HEK293 (cell line): ENCODE results near the gene NEK8.
A peak's percentile ranks its signal among the peaks of the same experiment; 100 is the strongest.

Experiments
- GFI1B ChIP-seq: fragments of 450-650 bp; formaldehyde crosslinking; IDR thresholded peaks from 2 replicates; pipeline ENCODE4 v1.5.1; 2016; ENCODE audit warnings: missing biosample characterization, missing genetic modification characterization
- GLI2 ChIP-seq: fragments of 450-650 bp; formaldehyde crosslinking; IDR thresholded peaks from 2 replicates; pipeline ENCODE4; 2017; ENCODE audit warnings: missing biosample characterization, missing genetic modification characterization, low read depth, borderline replicate concordance
- KLF10 ChIP-seq: fragments of 450-650 bp; IDR thresholded peaks from 2 replicates; pipeline ENCODE4 v1.5.1; 2018; ENCODE audit warnings: missing biosample characterization, mild to moderate bottlenecking, missing genetic modification characterization
- KLF16 ChIP-seq: fragments of 450-650 bp; formaldehyde crosslinking; IDR thresholded peaks from 2 replicates; pipeline ENCODE4 v1.5.1; 2017; ENCODE audit warnings: missing biosample characterization, missing genetic modification characterization
- KLF9 ChIP-seq: fragments of 450-650 bp; formaldehyde crosslinking; IDR thresholded peaks from 2 replicates; pipeline ENCODE4 v1.5.1; 2016; ENCODE audit warnings: missing biosample characterization, missing genetic modification characterization, low read depth
- MEIS1 ChIP-seq: sonication (generic); formaldehyde crosslinking; IDR thresholded peaks from 2 replicates; pipeline ENCODE4 v1.8.1; 2022; ENCODE audit warnings: missing genetic modification reagents, mild to moderate bottlenecking, borderline replicate concordance
- OVOL3 ChIP-seq: fragments of 450-650 bp; formaldehyde crosslinking; IDR thresholded peaks from 2 replicates; pipeline ENCODE4 v1.5.1; 2016; ENCODE audit warnings: missing biosample characterization, missing genetic modification characterization
- PATZ1 ChIP-seq: fragments of 450-650 bp; formaldehyde crosslinking; IDR thresholded peaks from 2 replicates; pipeline ENCODE4 v1.5.1; 2016; ENCODE audit warnings: missing biosample characterization, missing genetic modification characterization
- PBX3 ChIP-seq: sonication (generic); formaldehyde crosslinking; IDR thresholded peaks from 2 replicates; pipeline ENCODE4 v1.8.1; 2022; ENCODE audit warnings: mild to moderate bottlenecking, moderate library complexity, missing genetic modification reagents
- REPIN1 ChIP-seq: fragments of 450-650 bp; formaldehyde crosslinking; IDR thresholded peaks from 2 replicates; pipeline ENCODE4 v1.5.1; 2017; ENCODE audit warnings: missing biosample characterization, missing genetic modification characterization, low read depth
- SP3 ChIP-seq: fragments of 450-650 bp; formaldehyde crosslinking; IDR thresholded peaks from 2 replicates; pipeline ENCODE4 v1.5.1; 2016; ENCODE audit warnings: missing biosample characterization, missing genetic modification characterization
- SP7 ChIP-seq: fragments of 450-650 bp; formaldehyde crosslinking; IDR thresholded peaks from 2 replicates; pipeline ENCODE4 v1.5.1; 2016; ENCODE audit warnings: missing biosample characterization, missing genetic modification characterization
- ZBTB7A ChIP-seq: fragments of 450-650 bp; formaldehyde crosslinking; IDR thresholded peaks from 2 replicates; pipeline ENCODE4 v1.5.1; 2016; ENCODE audit warnings: low read depth, missing biosample characterization, missing genetic modification characterization
- ZNF132 ChIP-seq: fragments of 450-650 bp; formaldehyde crosslinking; IDR thresholded peaks from 2 replicates; pipeline ENCODE4 v1.5.1; 2017; ENCODE audit warnings: missing biosample characterization, missing genetic modification characterization, borderline replicate concordance
- ZNF16 ChIP-seq: fragments of 450-650 bp; formaldehyde crosslinking; IDR thresholded peaks from 2 replicates; pipeline ENCODE4 v1.5.1; 2016; ENCODE audit warnings: low read depth, missing biosample characterization, missing genetic modification characterization
- ZNF23 ChIP-seq: fragments of 450-650 bp; formaldehyde crosslinking; IDR thresholded peaks from 2 replicates; pipeline ENCODE4 v1.5.1; 2016; ENCODE audit warnings: missing biosample characterization, missing genetic modification characterization, borderline replicate concordance
- ZNF274 ChIP-seq, 2 experiments: fragments of 200-500 bp in 1 of 2; fragments of 450-650 bp in 1 of 2; sonication (Bioruptor generic) in 1 of 2; formaldehyde crosslinking in 1 of 2; IDR thresholded peaks; 2 replicates each; pipeline versions ENCODE4 v1.5.1 to v1.6.1; 2014 to 2016; ENCODE audit warnings: borderline replicate concordance in 1 of 2, inconsistent platforms in 1 of 2, low read length in 1 of 2, missing biosample characterization in 1 of 2, missing genetic modification characterization in 1 of 2
- ZNF404 ChIP-seq: fragments of 450-650 bp; formaldehyde crosslinking; IDR thresholded peaks from 2 replicates; pipeline ENCODE4 v1.5.1; 2017; ENCODE audit warnings: missing biosample characterization, missing genetic modification characterization
- ZNF416 ChIP-seq: fragments of 450-650 bp; formaldehyde crosslinking; IDR thresholded peaks from 2 replicates; pipeline ENCODE4 v1.5.1; 2016; ENCODE audit warnings: missing biosample characterization, missing genetic modification characterization
- ZNF473 ChIP-seq: fragments of 450-650 bp; formaldehyde crosslinking; IDR thresholded peaks from 2 replicates; pipeline ENCODE4 v1.5.1; 2017; ENCODE audit warnings: missing biosample characterization, missing genetic modification characterization
- ZNF48 ChIP-seq: fragments of 450-650 bp; formaldehyde crosslinking; IDR thresholded peaks from 2 replicates; pipeline ENCODE4 v1.5.1; 2016; ENCODE audit warnings: missing biosample characterization, missing genetic modification characterization
- ZNF555 ChIP-seq: fragments of 450-650 bp; formaldehyde crosslinking; conservative IDR thresholded peaks from 2 replicates; pipeline ENCODE4 v1.5.1; 2017; ENCODE audit warnings: missing biosample characterization, mild to moderate bottlenecking, missing genetic modification characterization, inconsistent platforms
- ZNF600 ChIP-seq: fragments of 450-650 bp; formaldehyde crosslinking; IDR thresholded peaks from 2 replicates; pipeline ENCODE4 v1.5.1; 2016; ENCODE audit warnings: missing biosample characterization, missing genetic modification characterization
- ZNF610 ChIP-seq: fragments of 450-650 bp; formaldehyde crosslinking; IDR thresholded peaks from 2 replicates; pipeline ENCODE4 v1.5.1; 2016; ENCODE audit warnings: missing biosample characterization, missing genetic modification characterization, borderline replicate concordance
- ZNF621 ChIP-seq: fragments of 450-650 bp; formaldehyde crosslinking; IDR thresholded peaks from 2 replicates; pipeline ENCODE4 v1.5.1; 2017; ENCODE audit warnings: missing biosample characterization, missing genetic modification characterization
- ZNF658 ChIP-seq: fragments of 450-650 bp; formaldehyde crosslinking; IDR thresholded peaks from 2 replicates; pipeline ENCODE4; 2016; ENCODE audit warnings: missing biosample characterization, missing genetic modification characterization
- ZNF670 ChIP-seq: fragments of 450-650 bp; formaldehyde crosslinking; IDR thresholded peaks from 2 replicates; pipeline ENCODE4 v1.5.1; 2016; ENCODE audit warnings: missing biosample characterization, missing genetic modification characterization, low read depth
- ZNF76 ChIP-seq: fragments of 450-650 bp; formaldehyde crosslinking; IDR thresholded peaks from 2 replicates; pipeline ENCODE4; 2016; ENCODE audit warnings: low read depth, missing biosample characterization, missing genetic modification characterization, borderline replicate concordance
- ZNF837 ChIP-seq: fragments of 450-650 bp; formaldehyde crosslinking; IDR thresholded peaks from 2 replicates; pipeline ENCODE4 v1.5.1; 2016; ENCODE audit warnings: missing biosample characterization, missing genetic modification characterization
- ZSCAN16 ChIP-seq: fragments of 450-650 bp; formaldehyde crosslinking; IDR thresholded peaks from 2 replicates; pipeline ENCODE4 v1.5.1; 2016; ENCODE audit warnings: missing biosample characterization, missing genetic modification characterization
- TF ChIP-seq, protein P1 (sequence below): fragments of 450-650 bp; formaldehyde crosslinking; IDR thresholded peaks from 2 replicates; pipeline ENCODE4 v1.5.1; 2016; ENCODE audit warnings: missing biosample characterization, missing genetic modification characterization

Gene NEK8

GRCh38 chr17:28716740-28717577, 11.6 kb upstream of the NEK8 start (continued):
- TF ChIP-seq KLF10 (tag by site-specific recombination) (no peak), ZBTB7A (tag by site-specific recombination) (no peak), SP7 (peak; percentile 51), KLF9 (no peak), PATZ1 (tag by site-specific recombination) (no peak), ZNF473 (tag by site-specific recombination) (no peak), ZNF416 (tag by site-specific recombination) (no peak), GLI2 (no peak), ZNF404 (tag by site-specific recombination) (no peak), GFI1B (tag by site-specific recombination) (no peak), ZNF837 (no peak), ZNF600 (tag by site-specific recombination) (peak; percentile 27; the same call in 1 of the 2 replicates), ZNF670 (tag by site-specific recombination) (no peak), KLF16 (tag by site-specific recombination) (no peak), ZNF274 (IDR thresholded peaks at IDR 0.05; ENCODE audit: low read length) (no peak), ZNF274 (tag by site-specific recombination; IDR thresholded peaks at IDR 0.05; ENCODE audit: borderline replicate concordance) (no peak), PBX3 (CRISPR knock-in tag) (no peak), ZNF48 (no peak), ZNF658 (tag by site-specific recombination) (no peak), ZNF132 (tag by site-specific recombination) (no peak), ZSCAN16 (no peak), ZNF16 (tag by site-specific recombination) (no peak), ZNF621 (no peak), ZNF610 (tag by site-specific recombination) (no peak), SP3 (no peak; the same call in 1 of the 2 replicates), REPIN1 (tag by site-specific recombination) (no peak), ZNF76 (tag by site-specific recombination) (no peak), MEIS1 (CRISPR knock-in tag) (no peak), ZNF23 (no peak), ZNF555 (tag by site-specific recombination) (no peak), OVOL3 (tag by site-specific recombination) (no peak)
- TF ChIP-seq, protein P1, sequence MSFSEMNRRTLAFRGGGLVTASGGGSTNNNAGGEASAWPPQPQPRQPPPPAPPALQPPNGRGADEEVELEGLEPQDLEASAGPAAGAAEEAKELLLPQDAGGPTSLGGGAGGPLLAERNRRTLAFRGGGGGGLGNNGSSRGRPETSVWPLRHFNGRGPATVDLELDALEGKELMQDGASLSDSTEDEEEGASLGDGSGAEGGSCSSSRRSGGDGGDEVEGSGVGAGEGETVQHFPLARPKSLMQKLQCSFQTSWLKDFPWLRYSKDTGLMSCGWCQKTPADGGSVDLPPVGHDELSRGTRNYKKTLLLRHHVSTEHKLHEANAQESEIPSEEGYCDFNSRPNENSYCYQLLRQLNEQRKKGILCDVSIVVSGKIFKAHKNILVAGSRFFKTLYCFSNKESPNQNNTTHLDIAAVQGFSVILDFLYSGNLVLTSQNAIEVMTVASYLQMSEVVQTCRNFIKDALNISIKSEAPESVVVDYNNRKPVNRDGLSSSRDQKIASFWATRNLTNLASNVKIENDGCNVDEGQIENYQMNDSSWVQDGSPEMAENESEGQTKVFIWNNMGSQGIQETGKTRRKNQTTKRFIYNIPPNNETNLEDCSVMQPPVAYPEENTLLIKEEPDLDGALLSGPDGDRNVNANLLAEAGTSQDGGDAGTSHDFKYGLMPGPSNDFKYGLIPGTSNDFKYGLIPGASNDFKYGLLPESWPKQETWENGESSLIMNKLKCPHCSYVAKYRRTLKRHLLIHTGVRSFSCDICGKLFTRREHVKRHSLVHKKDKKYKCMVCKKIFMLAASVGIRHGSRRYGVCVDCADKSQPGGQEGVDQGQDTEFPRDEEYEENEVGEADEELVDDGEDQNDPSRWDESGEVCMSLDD (tag by site-specific recombination) = peak; percentile 33; the same call in 1 of the 2 replicates
